Adrenal gland (tissue), 12 donors: ENCODE data around the gene ROR1. TPM values are rescaled to one million over a fixed set of nuclear protein-coding genes. Genes with fewer than 3 reads are reported as not detected.

Source experiments
- DNase-seq, 7 donors: peaks; one replicate each; pipeline ENCODE4 v3.0.0-alpha.2; 2019 to 2020
- H3K27ac ChIP-seq, 5 donors: fragments of 200-600 bp; sonication (generic) in 4 of 5; 1 replicate in 3 of 5; 2 replicates in 2 of 5; pipeline versions ENCODE4 v1.5.1 to v1.8.0; 2016 to 2020; ENCODE audit warnings: mild to moderate bottlenecking in 1 of 5
- H3K27me3 ChIP-seq: fragments of 200-600 bp; 2 replicates; pipeline ENCODE4 v1.8.0; 2021
- H3K36me3 ChIP-seq, 2 donors: fragments of 200-600 bp; replicated peaks in 1 of 2; 1 replicate in 1 of 2; 2 replicates in 1 of 2; pipeline versions ENCODE4 v1.5.1 to v1.8.0; 2018 to 2022
- H3K4me1 ChIP-seq, 2 donors: fragments of 200-600 bp; replicated peaks in 1 of 2; 1 replicate in 1 of 2; 2 replicates in 1 of 2; pipeline versions ENCODE4 v1.5.1 to v1.8.0; 2018 to 2021
- H3K4me3 ChIP-seq, 4 donors: fragments of 200-600 bp; sonication (generic) in 3 of 4; one replicate each; pipeline ENCODE4 v1.5.1; 2016 to 2018
- H3K9me3 ChIP-seq, 3 donors: fragments of 200-600 bp; sonication (generic) in 1 of 3; replicated peaks in 1 of 3; 1 replicate in 2 of 3; 2 replicates in 1 of 3; pipeline versions ENCODE4 v1.5.1 to v1.8.0; 2016 to 2021
- CTCF ChIP-seq, 6 experiments: fragments of 450-650 bp in 4 of 6; fragments of 200-600 bp in 2 of 6; sonication (generic) in 1 of 6; IDR thresholded peaks; 1 replicate in 5 of 6; 2 replicates in 1 of 6; pipeline versions ENCODE4 v1.5.1 to v1.8.0; 2016 to 2021; ENCODE audit warnings: antibody characterized with exemption in 6 of 6, mild to moderate bottlenecking in 2 of 6, moderate library complexity in 1 of 6
- POLR2A ChIP-seq, 2 donors: fragments of 450-650 bp; IDR thresholded peaks; one replicate each; pipeline ENCODE4 v1.6.1; 2017; ENCODE audit warnings: antibody characterized with exemption in 2 of 2, mild to moderate bottlenecking in 2 of 2, moderate library complexity in 1 of 2
- WGBS, 4 donors: extraction: QIAGEN DNeasy Blood & Tissue Kit in 2 of 4; methylation state at CpG; one replicate each; pipeline versions ENCODE4 v1.1.5 to v1.1.7; 2013 to 2017; 5-methylcytosine and 5-hydroxymethylcytosine counted together
- intact Hi-C, 2 donors: fragments of 100-400 bp; cut with DNase I; formaldehyde crosslinking; loops; one replicate each; pipeline versions ENCODE4 v1.14.1 to v1.15.0; 2022 to 2023
- polyA plus RNA-seq, 3 donors: library from polyadenylated mRNA; stranded (reverse); fragments of 200-250 nt in 2 of 3; fragments of 350-450 nt in 1 of 3; fragmentation: Illumina TruSeq in 1 of 3; extraction: RNeasy Lipid Tissue Mini Kit (QIAGEN cat#74804) in 1 of 3; gene quantifications; one replicate each; pipeline ENCODE4 v1.2.3, GENCODE V29; 2013 to 2014
- total RNA-seq, 9 donors: library from RNA; depleted of rRNA in 4 of 9; stranded (reverse); fragments of >200 nt in 4 of 9; fragments of 120-200 nt in 1 of 9; fragmentation: NEBNext Ultra II Directional in 1 of 9; extraction: Animal tissue kit (Norgen Biotek cat#: 25700) in 1 of 9; gene quantifications; one replicate each; pipeline versions ENCODE4 v1.1.0 to v1.2.4, GENCODE V29; 2013 to 2023
- donor health status: healthy with polysubstance abuse.
- donor health status: Bipolar disorder and iron deficiency.
- donor health status: DM: yes; HTN: yes; CAD: no.
- donor health status: DM: no; HTN: no; CAD: no.
- donor health status: DM: no; HTN: no; CAD: no.
- donor health status: DM: yes; HTN: yes; CAD: no.

Gene ROR1
- total and polyA plus RNA-seq, 12 donors, result 0.54 to 4.6 (median 2.6) TPM

- no peaks in the 10 kb centered on the region for H3K9me3 ChIP-seq
- WGBS, 4 donors, result 83 to 94% (median 89%) methylated on average over 2 of the region's 2 CpGs
Measured at GRCh38 chr1:64182207-64182606, 408.4 kb downstream of the ROR1 start.

DNA sequence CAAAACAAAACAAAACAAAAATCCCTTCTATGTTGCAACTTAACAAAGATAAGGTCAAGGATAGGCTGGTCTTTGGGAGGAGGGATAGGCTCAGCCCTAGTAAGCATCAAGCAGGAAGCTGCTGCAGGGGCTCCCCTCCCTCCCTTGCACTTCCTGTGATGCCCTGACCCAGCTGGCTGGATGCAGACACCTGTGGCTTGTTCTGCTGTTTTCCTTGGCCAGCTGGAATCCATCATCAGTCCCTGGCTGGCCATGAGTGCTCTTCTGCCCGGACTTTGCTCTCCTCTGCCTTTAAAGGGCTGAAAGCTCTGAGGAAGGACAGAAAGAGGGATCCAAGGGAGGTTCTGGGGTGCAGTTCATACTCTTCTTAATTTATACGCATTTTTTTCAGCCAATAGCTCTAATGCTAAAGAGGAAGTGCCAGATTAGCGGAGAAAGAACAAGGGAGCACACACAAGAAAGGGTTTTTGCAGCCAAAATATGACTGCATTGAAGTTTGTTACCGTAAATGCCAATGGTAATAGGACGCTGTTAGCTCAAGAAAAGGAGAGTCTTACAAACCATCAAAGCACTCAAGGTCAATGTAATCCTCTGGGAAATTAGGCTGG is 409.7 kb downstream of the ROR1 start:
- peaks cover 0 to 2% of the 10 kb centered on the region in 2 donors for H3K4me1 ChIP-seq
- WGBS, 4 donors, result 68 to 78% (median 69%) methylated on average over 5 of the region's 5 CpGs
- no peak for DNase-seq
- no peak overlapping the region for H3K27ac ChIP-seq
- H3K27me3 ChIP-seq, result no peaks in the 10 kb centered on the region
- TF ChIP-seq CTCF (IDR thresholded peaks at IDR 0.05) (no peak), POLR2A (IDR thresholded peaks at IDR 0.05) (no peak)
- no peaks in the 10 kb centered on the region for H3K9me3 ChIP-seq
- intact Hi-C loops, result no loop called here
- no peak overlapping the region for H3K4me3 ChIP-seq
- H3K36me3 ChIP-seq, result no peaks in the 10 kb centered on the region

More at GRCh38 chr1:64182207-64182606, 408.4 kb downstream of the ROR1 start:
- DNase-seq, result no peak
- TF ChIP-seq CTCF (IDR thresholded peaks at IDR 0.05) (no peak), POLR2A (IDR thresholded peaks at IDR 0.05) (no peak)
- intact Hi-C loops, result no loop called here
- Histone ChIP-seq H3K36me3 (no peaks in the 10 kb centered on the region), H3K27ac (no peak overlapping the region), H3K4me1 (peaks cover 0 to 2% of the 10 kb centered on the region in 2 donors), H3K4me3 (no peak overlapping the region), H3K27me3 (no peaks in the 10 kb centered on the region)

DNA sequence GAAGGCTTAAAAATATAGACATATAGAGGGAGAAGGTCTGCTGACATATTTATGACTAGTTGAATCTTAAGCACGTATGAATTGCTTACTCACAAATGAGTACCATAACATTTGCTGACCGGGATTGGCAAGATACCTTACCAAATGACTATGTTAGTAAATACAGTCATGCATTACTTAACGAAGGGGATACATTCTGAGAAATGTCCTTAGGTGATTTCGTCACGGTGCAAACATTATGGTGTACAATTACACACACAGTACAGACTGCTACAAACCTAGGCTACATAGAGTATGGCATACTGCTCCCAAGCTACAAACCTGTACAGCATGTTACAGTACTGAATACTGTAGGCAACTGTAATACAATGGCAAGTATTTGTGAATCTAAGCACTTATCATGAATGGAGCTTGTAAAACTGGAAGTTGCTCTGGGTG is 410.2 kb downstream of the ROR1 start:
- peaks cover 0 to 2% of the 10 kb centered on the region in 2 donors for H3K4me1 ChIP-seq
- H3K9me3 ChIP-seq, result no peaks in the 10 kb centered on the region
- no peak overlapping the region for H3K4me3 ChIP-seq
- no peaks in the 10 kb centered on the region for H3K36me3 ChIP-seq
- 77 to 87% (median 82%) methylated on average over 5 of the region's 5 CpGs for WGBS, 4 donors
- H3K27ac ChIP-seq, result no peak overlapping the region
- no peaks in the 10 kb centered on the region for H3K27me3 ChIP-seq
- intact Hi-C loops, result no loop called here
- no peak for DNase-seq
- TF ChIP-seq POLR2A (IDR thresholded peaks at IDR 0.05) (no peak), CTCF (IDR thresholded peaks at IDR 0.05) (no peak)

GRCh38 chr1:64186138-64186897 is 412.5 kb downstream of the ROR1 start:
- no peaks in the 10 kb centered on the region for H3K9me3 ChIP-seq
- H3K27ac ChIP-seq, result no peak overlapping the region
- no peak overlapping the region for H3K4me3 ChIP-seq
- TF ChIP-seq CTCF (IDR thresholded peaks at IDR 0.05) (no peak), POLR2A (IDR thresholded peaks at IDR 0.05) (no peak)
- H3K4me1 ChIP-seq, result peaks cover 0 to 2% of the 10 kb centered on the region in 2 donors
- intact Hi-C loops, result no loop called here
- H3K27me3 ChIP-seq, result no peaks in the 10 kb centered on the region
- WGBS, 4 donors, result 78 to 93% (median 90%) methylated on average over 5 to 10 of the region's 10 CpGs
- H3K36me3 ChIP-seq, result no peaks in the 10 kb centered on the region
- DNase-seq, result no peak
